Esophagus muscularis mucosa (tissue), 4 donors: ENCODE results near the gene HID1.

ENCODE experiments used
- EP300 ChIP-seq: sonication (generic); formaldehyde crosslinking; IDR thresholded peaks from one replicate; pipeline ENCODE4 v1.6.1; 2017; ENCODE audit warnings: antibody characterized with exemption
- POLR2A ChIP-seq: fragments of 450-650 bp; IDR thresholded peaks from one replicate; pipeline ENCODE4 v1.6.1; 2017; ENCODE audit warnings: antibody characterized with exemption, moderate library complexity, mild to moderate bottlenecking, low read depth
- POLR2AphosphoS5 ChIP-seq, 2 donors: sonication (generic); formaldehyde crosslinking; IDR thresholded peaks; one replicate each; pipeline ENCODE4 v1.6.1; 2017; ENCODE audit warnings: antibody characterized with exemption in 2 of 2
- TF ChIP-seq, protein P1 (sequence below), 3 experiments: fragments of 200-600 bp in 2 of 3; fragments of 450-650 bp in 1 of 3; sonication (generic) in 2 of 3; IDR thresholded peaks; one replicate each; pipeline ENCODE4 v1.5.1; 2017 to 2019; ENCODE audit warnings: antibody characterized with exemption in 3 of 3, mild to moderate bottlenecking in 2 of 3, moderate library complexity in 1 of 3

- TF ChIP-seq, protein P1, sequence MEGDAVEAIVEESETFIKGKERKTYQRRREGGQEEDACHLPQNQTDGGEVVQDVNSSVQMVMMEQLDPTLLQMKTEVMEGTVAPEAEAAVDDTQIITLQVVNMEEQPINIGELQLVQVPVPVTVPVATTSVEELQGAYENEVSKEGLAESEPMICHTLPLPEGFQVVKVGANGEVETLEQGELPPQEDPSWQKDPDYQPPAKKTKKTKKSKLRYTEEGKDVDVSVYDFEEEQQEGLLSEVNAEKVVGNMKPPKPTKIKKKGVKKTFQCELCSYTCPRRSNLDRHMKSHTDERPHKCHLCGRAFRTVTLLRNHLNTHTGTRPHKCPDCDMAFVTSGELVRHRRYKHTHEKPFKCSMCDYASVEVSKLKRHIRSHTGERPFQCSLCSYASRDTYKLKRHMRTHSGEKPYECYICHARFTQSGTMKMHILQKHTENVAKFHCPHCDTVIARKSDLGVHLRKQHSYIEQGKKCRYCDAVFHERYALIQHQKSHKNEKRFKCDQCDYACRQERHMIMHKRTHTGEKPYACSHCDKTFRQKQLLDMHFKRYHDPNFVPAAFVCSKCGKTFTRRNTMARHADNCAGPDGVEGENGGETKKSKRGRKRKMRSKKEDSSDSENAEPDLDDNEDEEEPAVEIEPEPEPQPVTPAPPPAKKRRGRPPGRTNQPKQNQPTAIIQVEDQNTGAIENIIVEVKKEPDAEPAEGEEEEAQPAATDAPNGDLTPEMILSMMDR (IDR thresholded peaks at IDR 0.05): no peak
- TF ChIP-seq POLR2A: no peak
- no peak for TF ChIP-seq POLR2AphosphoS5 (IDR thresholded peaks at IDR 0.05)
- TF ChIP-seq EP300: no peak
Observed at GRCh38 chr17:74951065-74951464, 21.5 kb downstream of the HID1 start.
